Panc1 (cell line): Measurements from ENCODE around the gene ANO1.

ENCODE experiments used
- POLR2AphosphoS5 ChIP-seq: IDR thresholded peaks from 2 replicates; pipeline ENCODE4 v1.6.1; 2012; ENCODE audit warnings: mild to moderate bottlenecking, low read depth, low read length, moderate library complexity
- TCF7L2 ChIP-seq: IDR thresholded peaks from 2 replicates; pipeline ENCODE4 v1.6.1; 2011; ENCODE audit warnings: mild to moderate bottlenecking, low read depth, low read length, inconsistent platforms
- TF ChIP-seq, protein P1 (sequence below): fragments of 450-650 bp; IDR thresholded peaks from 2 replicates; pipeline ENCODE4 v1.5.1; 2017; ENCODE audit warnings: mild to moderate bottlenecking

DNA sequence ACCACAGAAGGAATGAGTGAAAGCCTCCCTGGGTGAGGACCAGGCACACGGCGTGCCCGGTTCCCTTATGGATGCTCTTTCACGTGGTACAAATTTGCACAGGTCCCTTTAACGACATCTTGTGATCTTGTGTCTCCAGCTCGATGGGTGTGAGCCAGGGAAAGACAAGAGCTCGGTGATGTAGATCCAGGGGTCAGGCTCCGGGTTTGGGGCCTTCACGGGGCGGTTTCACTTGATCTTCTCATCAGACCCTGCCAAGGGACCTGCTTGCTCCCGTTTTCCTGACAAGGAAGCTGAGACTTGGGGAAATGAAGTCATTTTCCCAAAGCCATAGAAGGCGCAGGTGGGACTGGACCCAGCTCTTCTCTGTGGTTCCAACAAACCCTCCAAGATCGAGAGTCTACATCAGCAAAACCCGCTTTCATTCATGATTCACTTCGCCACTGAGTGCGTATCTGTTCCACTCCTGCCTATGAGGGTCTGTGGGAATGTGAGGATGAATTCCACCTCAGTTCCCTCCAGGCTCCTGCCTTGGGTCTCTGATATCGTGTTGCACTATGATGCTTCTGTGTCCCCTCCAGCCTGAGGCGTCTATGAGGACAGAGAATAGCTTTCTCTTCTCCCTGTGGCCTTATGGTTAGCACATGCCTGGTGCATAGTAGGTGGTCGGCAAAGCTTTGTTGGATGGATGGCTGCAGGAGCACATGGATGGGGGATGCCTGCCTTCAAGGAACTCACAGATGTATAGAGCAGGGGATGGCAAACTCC is 45.0 kb upstream of the ANO1 start:
- TF ChIP-seq, protein P1, sequence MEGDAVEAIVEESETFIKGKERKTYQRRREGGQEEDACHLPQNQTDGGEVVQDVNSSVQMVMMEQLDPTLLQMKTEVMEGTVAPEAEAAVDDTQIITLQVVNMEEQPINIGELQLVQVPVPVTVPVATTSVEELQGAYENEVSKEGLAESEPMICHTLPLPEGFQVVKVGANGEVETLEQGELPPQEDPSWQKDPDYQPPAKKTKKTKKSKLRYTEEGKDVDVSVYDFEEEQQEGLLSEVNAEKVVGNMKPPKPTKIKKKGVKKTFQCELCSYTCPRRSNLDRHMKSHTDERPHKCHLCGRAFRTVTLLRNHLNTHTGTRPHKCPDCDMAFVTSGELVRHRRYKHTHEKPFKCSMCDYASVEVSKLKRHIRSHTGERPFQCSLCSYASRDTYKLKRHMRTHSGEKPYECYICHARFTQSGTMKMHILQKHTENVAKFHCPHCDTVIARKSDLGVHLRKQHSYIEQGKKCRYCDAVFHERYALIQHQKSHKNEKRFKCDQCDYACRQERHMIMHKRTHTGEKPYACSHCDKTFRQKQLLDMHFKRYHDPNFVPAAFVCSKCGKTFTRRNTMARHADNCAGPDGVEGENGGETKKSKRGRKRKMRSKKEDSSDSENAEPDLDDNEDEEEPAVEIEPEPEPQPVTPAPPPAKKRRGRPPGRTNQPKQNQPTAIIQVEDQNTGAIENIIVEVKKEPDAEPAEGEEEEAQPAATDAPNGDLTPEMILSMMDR, result no peak
- TF ChIP-seq POLR2AphosphoS5 (no peak), TCF7L2 (no peak)
